GM12875 (cell line): Measurements from ENCODE around the gene PCDHGC3.
A peak's percentile ranks its signal among the peaks of the same experiment; 100 is the strongest.

ENCODE experiments used
- H3K4me3 ChIP-seq: one replicate; pipeline ENCODE4 v1.5.1; 2011; ENCODE audit warnings: low read depth, low read length, control low read depth
- CTCF ChIP-seq: IDR thresholded peaks from 2 replicates; pipeline ENCODE4 v1.5.1; 2011; ENCODE audit warnings: low read depth, mild to moderate bottlenecking, control low read depth, inconsistent platforms, low read length, moderate library complexity, borderline replicate concordance; ENCODE audit not compliant: insufficient read depth

PCDHGC3 gene

GRCh38 chr5:141513627-141514329 lies 38.0 kb downstream of the PCDHGC3 start:
- H3K4me3 ChIP-seq = peak overlapping the region; percentile 50
- TF ChIP-seq CTCF = no peak

GRCh38 chr5:141514330-141515133 lies 38.8 kb downstream of the PCDHGC3 start:
- TF ChIP-seq CTCF = no peak
- H3K4me3 ChIP-seq = no peak overlapping the region

DNA sequence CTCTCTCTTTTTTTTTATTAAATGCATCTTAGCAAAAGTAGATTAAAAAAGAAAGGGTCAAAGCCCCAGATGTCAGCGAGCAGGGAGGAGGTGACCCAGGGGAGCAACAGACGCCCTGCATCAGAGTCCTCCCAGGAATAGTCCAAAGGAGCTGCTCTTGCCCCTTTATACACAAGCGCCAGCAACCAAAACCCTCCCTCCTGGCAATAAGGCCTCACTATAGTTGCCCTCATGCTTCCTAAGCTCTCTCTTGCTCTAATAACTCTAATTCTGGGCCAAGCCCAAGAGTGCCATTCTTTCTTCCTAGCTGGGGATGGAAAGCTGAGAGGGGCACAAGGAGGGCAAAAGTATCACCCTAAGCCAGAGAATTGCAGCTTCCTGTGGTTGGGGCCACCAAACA lies 39.4 kb downstream of the PCDHGC3 start:
- no peak overlapping the region for H3K4me3 ChIP-seq
- TF ChIP-seq CTCF = no peak

DNA sequence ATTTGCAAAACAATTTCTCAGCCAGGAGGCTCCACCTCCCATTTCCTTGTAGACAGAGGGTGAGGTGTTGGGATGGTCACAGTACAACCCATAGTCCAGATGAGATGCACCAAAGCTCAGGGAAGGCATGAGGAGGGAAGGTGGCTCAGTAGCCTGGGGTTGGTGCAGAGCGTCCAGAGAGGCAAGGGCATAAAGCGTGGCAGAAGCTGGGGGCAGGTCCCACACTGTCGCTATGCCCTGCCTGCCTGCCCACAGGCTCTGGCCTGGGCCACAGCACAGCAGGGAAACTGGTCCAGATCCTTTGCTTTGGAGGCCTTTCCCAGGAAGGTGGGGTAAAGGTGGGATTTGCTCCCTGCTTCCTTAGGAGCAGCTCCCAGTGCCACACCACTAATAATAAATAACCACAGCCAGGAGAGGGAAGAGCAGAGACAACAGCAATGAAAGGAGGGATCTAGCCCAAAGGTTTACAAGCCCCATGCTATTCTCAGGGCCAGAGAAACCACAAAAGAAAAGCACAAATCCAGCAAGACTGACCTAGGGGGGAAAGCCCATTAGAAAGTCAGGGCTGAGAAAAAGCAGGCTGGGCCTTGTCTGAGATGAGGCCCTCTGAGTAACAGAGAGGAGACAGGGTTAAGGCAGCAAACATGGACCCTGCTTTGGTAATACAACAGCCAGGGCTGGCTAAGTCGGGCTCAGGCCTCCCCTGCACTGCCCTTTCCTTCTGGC lies 40.3 kb downstream of the PCDHGC3 start:
- TF ChIP-seq CTCF = no peak
- H3K4me3 ChIP-seq = no peak overlapping the region

DNA sequence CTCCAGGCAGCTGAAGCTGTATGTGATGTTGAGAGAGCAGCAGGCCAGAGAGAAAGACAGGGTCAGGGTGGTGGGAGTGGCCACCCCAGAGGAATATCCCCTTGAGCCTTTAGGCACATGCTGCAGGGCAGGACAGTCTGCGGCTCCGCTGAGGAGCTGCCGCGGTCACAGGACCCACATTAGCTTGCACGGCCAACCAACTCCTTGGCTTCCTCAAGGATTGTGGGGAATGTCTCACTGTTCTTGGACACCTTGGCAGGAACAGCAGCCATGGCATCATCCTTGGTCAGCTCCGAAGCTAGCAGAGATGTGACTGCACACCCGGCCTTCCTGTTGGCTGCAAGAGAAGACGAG lies 40.9 kb downstream of the PCDHGC3 start:
- TF ChIP-seq CTCF = no peak
- no peak overlapping the region for H3K4me3 ChIP-seq

DNA sequence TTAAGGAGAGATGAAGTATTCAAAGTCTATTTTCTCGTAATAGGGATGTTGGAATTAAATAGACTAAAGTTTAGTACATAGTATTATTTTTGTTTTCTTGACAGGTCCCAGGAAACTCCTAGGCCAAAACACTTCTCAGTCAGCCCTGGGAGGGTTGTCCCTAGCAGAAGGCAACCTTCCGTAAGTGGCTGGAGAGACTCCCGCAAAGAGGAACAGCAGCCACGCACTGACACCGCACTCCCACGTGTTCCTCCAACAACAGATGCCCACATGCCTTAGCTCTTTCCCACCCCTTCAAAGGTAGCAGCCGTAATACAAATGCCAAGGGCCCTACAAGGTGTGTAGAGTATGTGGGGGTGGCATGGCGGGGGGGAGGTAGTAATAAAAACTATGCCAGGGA lies 41.5 kb downstream of the PCDHGC3 start:
- TF ChIP-seq CTCF = no peak
- H3K4me3 ChIP-seq = no peak overlapping the region
